HG03103 (cell line): ENCODE measurements around the gene RASSF9.

ENCODE experiments used
- ATAC-seq: cut with Tn5 transposase; IDR thresholded peaks from one replicate; pipeline ENCODE4 v1.9.1; 2021; ENCODE audit warnings: low read depth; ENCODE audit not compliant: unreplicated experiment

RASSF9 gene

GRCh38 chr12:85823436-85824180 is 12.6 kb downstream of the RASSF9 start:
- no peak for ATAC-seq

- ATAC-seq = no peak
Measured at GRCh38 chr12:85821759-85822158, 14.4 kb downstream of the RASSF9 start.

GRCh38 chr12:85821206-85821605 is 15.0 kb downstream of the RASSF9 start:
- no peak for ATAC-seq

- ATAC-seq = no peak
Measured at GRCh38 chr12:85820101-85820500, 16.1 kb downstream of the RASSF9 start.

- ATAC-seq = no peak
Measured at GRCh38 chr12:85814741-85815140, 21.5 kb downstream of the RASSF9 start.

GRCh38 chr12:85814071-85814470 is 22.1 kb downstream of the RASSF9 start:
- no peak for ATAC-seq

GRCh38 chr12:85809500-85809899 is 26.7 kb downstream of the RASSF9 start:
- ATAC-seq = no peak

- ATAC-seq = no peak
Measured at GRCh38 chr12:85807730-85808129, 28.5 kb downstream of the RASSF9 start.

- ATAC-seq = no peak
Measured at GRCh38 chr12:85805654-85806053, 30.6 kb downstream of the RASSF9 start.

GRCh38 chr12:85804663-85805062 is 31.5 kb downstream of the RASSF9 start:
- ATAC-seq = no peak

GRCh38 chr12:85803923-85804322 is 32.3 kb downstream of the RASSF9 start:
- ATAC-seq = no peak

GRCh38 chr12:85803231-85803630 is 33.0 kb downstream of the RASSF9 start:
- ATAC-seq = no peak

GRCh38 chr12:85798122-85798521 is 38.1 kb downstream of the RASSF9 start:
- ATAC-seq = no peak

- no peak for ATAC-seq
Measured at GRCh38 chr12:85796001-85796400, 40.2 kb downstream of the RASSF9 start.

GRCh38 chr12:85794531-85794930 is 41.7 kb downstream of the RASSF9 start:
- no peak for ATAC-seq

GRCh38 chr12:85784096-85784720 is 52.0 kb downstream of the RASSF9 start:
- ATAC-seq = no peak

- no peak for ATAC-seq
Measured at GRCh38 chr12:85782711-85783110, 53.5 kb downstream of the RASSF9 start.

GRCh38 chr12:85781766-85782165 is 54.4 kb downstream of the RASSF9 start:
- no peak for ATAC-seq

GRCh38 chr12:85779768-85780167 is 56.4 kb downstream of the RASSF9 start:
- ATAC-seq = no peak

- ATAC-seq = no peak
Measured at GRCh38 chr12:85775091-85775490, 61.1 kb downstream of the RASSF9 start.

GRCh38 chr12:85765453-85765869 is 70.7 kb downstream of the RASSF9 start:
- ATAC-seq = no peak

GRCh38 chr12:85759623-85760022 is 76.6 kb downstream of the RASSF9 start:
- ATAC-seq = no peak
